ENCODE measurements around the gene CISD3.

The CISD3 gene

DNA sequence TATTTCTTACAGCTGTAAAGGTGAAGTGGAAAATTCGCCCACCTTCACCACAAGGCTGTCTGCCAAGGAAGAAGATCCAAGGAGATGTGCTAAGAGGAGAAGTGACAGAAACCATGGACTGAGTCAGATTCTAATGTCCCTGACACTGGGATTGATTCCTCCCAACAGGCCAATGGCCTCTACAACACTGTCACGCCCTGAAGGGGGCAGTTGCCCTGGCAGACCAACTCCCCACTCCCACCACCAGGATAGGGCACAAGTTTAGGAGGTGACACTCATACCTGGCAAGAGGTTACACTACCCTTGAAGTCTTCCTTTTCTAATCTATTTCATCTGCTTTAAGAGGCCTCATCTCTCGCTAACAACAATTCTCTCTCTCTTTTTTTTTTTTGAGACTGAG, 53.1 kb downstream of the CISD3 start:
- no peak for DNase-seq

Measured in midbrain (tissue), 1 donor.